GM12892 (cell line): ENCODE measurements around the gene CDK2.

Source experiments
- DNase-seq: peaks from one replicate; pipeline ENCODE4 v3.0.0; 2011; ENCODE audit not compliant: insufficient read length
- FAIRE-seq: peaks from 2 replicates; lab custom pipeline; 2011; peaks lifted over from hg19 to GRCh38; lab: Jason Lieb, UNC
- POLR2A ChIP-seq: IDR thresholded peaks from 2 replicates; pipeline ENCODE4 v1.6.1; 2011; ENCODE audit warnings: low read depth, low read length, control low read depth
- POLR2AphosphoS5 ChIP-seq: IDR thresholded peaks from 2 replicates; pipeline ENCODE4 v1.6.1; 2011; ENCODE audit warnings: low read depth, low read length, control low read depth
- TAF1 ChIP-seq: IDR thresholded peaks from 2 replicates; pipeline ENCODE4 v1.6.1; 2011; ENCODE audit warnings: low read depth, mild to moderate bottlenecking, control low read depth, low read length, borderline replicate concordance

Gene CDK2

GRCh38 chr12:56011509-56012090, 45.0 kb downstream of the CDK2 start:
- FAIRE-seq (no peak), DNase-seq (no peak)
- TF ChIP-seq TAF1 (no peak), POLR2AphosphoS5 (no peak), POLR2A (no peak)

GRCh38 chr12:56013482-56013881, 46.9 kb downstream of the CDK2 start:
- no peak for FAIRE-seq
- DNase-seq, result no peak
- TF ChIP-seq TAF1 (no peak), POLR2AphosphoS5 (no peak), POLR2A (no peak)

GRCh38 chr12:56014205-56014604, 47.6 kb downstream of the CDK2 start:
- TF ChIP-seq TAF1 (no peak), POLR2AphosphoS5 (no peak), POLR2A (no peak)
- FAIRE-seq (no peak), DNase-seq (no peak)

DNA sequence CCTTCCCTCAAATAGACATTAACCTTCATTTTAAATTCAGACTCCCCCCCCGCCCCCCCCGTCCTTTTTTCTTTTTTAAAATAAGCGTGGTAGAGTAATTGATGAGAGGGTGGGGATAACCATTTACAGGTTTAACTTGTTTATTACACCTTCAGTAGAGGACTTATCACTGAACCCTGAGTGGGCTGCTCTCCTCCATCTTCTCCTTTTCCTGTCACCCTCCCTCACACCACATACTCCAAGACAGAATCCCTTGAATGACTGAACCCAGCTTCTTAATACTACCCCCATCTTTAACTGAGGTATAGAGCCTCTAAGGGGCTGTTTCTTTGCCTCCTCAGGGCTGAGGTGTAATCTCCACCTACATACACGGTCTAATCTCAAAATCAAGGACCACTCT, 50.6 kb downstream of the CDK2 start:
- DNase-seq (no peak), FAIRE-seq (no peak)
- no peak for TF ChIP-seq POLR2AphosphoS5
- no peak for TF ChIP-seq TAF1
- no peak for TF ChIP-seq POLR2A

GRCh38 chr12:56018356-56018755, 51.7 kb downstream of the CDK2 start:
- TF ChIP-seq POLR2A (no peak), POLR2AphosphoS5 (no peak), TAF1 (no peak)
- no peak for DNase-seq
- no peak for FAIRE-seq

DNA sequence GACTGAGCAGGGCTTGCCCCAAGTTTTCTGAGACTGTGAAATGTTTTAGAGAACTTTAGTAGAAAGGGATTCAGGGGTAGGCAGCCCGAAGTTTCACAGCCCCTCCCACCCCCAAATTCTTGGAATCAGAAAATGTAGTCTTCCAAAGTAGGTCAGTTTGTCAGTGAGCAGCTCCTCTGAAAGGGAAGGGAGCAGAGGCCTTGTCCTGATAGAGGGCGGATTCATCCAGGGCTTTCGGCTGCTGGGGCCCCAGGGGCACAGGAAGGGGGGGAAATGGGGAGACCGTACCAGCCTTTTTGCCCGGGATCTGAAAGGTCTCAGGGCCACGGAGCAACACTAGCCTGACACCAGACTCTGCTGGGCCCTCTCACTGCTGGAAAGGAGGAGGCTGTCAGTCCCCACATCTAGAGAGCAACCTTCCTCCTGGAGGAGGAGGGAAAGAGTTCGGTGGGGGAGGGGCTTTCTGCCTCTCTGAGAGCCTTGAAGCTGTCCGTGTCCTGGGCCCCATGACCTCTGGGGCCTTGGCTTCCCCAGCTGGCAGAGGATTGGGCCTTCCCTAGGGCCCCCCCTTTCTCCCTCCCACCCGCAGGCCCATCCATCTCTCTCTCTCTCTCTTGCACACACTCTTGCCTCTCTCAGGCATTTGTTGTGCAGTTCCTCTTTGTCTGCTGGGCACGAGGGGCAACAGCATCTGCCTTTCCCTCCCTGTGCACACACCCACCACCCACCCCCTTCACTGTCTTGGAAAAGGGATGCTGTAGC, 54.0 kb downstream of the CDK2 start, which contains the start of gene IKZF4:
Gene IKZF4, plus strand, starts transcription at position 621 of the 762 bp plus-strand sequence. CDS start 451 bp downstream, outside the sequence.
- TF ChIP-seq POLR2A, result no peak
- no peak for TF ChIP-seq POLR2AphosphoS5
- no peak for TF ChIP-seq TAF1
- DNase-seq (no peak), FAIRE-seq (no peak)

DNA sequence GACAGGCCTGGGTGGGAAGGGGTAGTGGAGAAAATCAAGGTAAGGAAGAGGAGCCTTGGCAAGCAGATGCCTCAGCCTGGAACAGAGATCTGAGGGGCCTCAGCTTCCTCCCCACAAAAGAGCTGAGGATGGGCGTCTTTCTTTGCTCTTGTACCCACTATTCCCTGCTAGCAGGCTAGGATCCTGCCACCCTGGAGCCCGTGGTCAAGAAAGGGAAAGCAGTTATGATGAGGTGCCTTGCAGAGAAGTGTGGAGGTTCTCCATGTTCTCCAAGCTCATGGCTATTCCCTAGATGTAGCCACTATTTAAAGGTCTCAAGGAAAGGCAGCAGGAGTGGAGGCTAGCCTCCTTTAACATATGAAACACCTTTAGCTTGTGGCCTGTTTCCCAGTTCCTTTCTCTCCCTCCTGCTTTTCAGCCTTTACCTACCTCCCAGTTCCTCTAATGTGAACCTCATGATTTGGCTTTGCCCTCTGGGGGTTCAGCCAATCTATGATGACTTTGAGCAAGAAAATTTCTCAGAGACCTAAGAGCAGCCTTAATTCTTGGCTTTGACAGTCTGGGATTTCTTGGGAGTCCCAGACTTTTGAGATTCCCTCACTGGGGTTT, 55.4 kb downstream of the CDK2 start:
- DNase-seq (no peak), FAIRE-seq (no peak)
- no peak for TF ChIP-seq TAF1
- no peak for TF ChIP-seq POLR2AphosphoS5
- TF ChIP-seq POLR2A, result no peak
